CD4-positive, alpha-beta T cell (primary cell): ENCODE results near the gene ANKRD40. TPM values are rescaled to one million over a fixed set of nuclear protein-coding genes. Genes with fewer than 3 reads are reported as not detected.

Experiments
- ATAC-seq: fragments of 200-7000 bp; cut with Tn5 transposase; one replicate; pipeline ENCODE4 v1.10.0; 2022; ENCODE audit warnings: mild to moderate bottlenecking; ENCODE audit not compliant: poor library complexity
- CTCF ChIA-PET: fragments of 350-600 bp; sonication (Branson Sonifier 250); formaldehyde crosslinking; loops from one replicate; lab custom pipeline; 2021; ENCODE audit warnings: antibody characterized with exemption, inconsistent platforms; lab: Charles Lee
- POLR2A ChIA-PET: fragments of 350-600 bp; sonication (Branson Sonifier 250); formaldehyde crosslinking; loops from one replicate; lab custom pipeline; 2021; ENCODE audit warnings: antibody characterized with exemption, inconsistent platforms; lab: Charles Lee
- DNase-seq, 14 experiments: peaks; one replicate each; pipeline ENCODE4 v3.0.0-alpha.2; 2013 to 2020; ENCODE audit warnings: mixed read lengths in 2 of 14
- H3K27ac ChIP-seq, 2 donors: one replicate each; pipeline versions ENCODE4 v1.5.1 to v1.7.0; 2013; ENCODE audit warnings: low read length in 2 of 2, low read depth in 1 of 2, mild to moderate bottlenecking in 1 of 2
- H3K27me3 ChIP-seq, 2 experiments: 1 replicate in 1 of 2; 2 replicates in 1 of 2; pipeline versions ENCODE4 v1.6.1 to v1.7.0; 2013; ENCODE audit warnings: low read length in 2 of 2, control low read depth in 1 of 2, mild to moderate bottlenecking in 1 of 2, moderate library complexity in 1 of 2; ENCODE audit not compliant: insufficient read depth in 2 of 2, control insufficient read depth in 1 of 2
- H3K36me3 ChIP-seq: one replicate; pipeline ENCODE4 v1.6.1; 2013; ENCODE audit warnings: low read length, control low read depth; ENCODE audit not compliant: insufficient read depth
- H3K4me1 ChIP-seq: one replicate; pipeline ENCODE4 v1.6.1; 2013; ENCODE audit warnings: low read length, control low read depth; ENCODE audit not compliant: insufficient read depth
- H3K4me3 ChIP-seq: one replicate; pipeline ENCODE4 v1.5.1; 2013; ENCODE audit warnings: mild to moderate bottlenecking, low read length, moderate library complexity
- H3K9me3 ChIP-seq, 2 experiments: 1 replicate in 1 of 2; 2 replicates in 1 of 2; pipeline versions ENCODE4 v1.6.1 to v1.7.0; 2013; ENCODE audit warnings: low read length in 2 of 2, mild to moderate bottlenecking in 2 of 2, control low read depth in 1 of 2, moderate library complexity in 1 of 2; ENCODE audit not compliant: control insufficient read depth in 1 of 2, insufficient read depth in 1 of 2
- H3K27ac Mint-ChIP-seq: one replicate; pipeline ENCODE4 v1.8.0; 2020; ENCODE audit warnings: mixed read lengths
- H3K27me3 Mint-ChIP-seq: one replicate; pipeline ENCODE4 v1.8.0; 2021; ENCODE audit warnings: mixed read lengths
- H3K36me3 Mint-ChIP-seq: one replicate; pipeline ENCODE4 v1.8.0; 2021; ENCODE audit warnings: low read depth, mixed read lengths
- H3K4me1 Mint-ChIP-seq: one replicate; pipeline ENCODE4 v1.8.0; 2021; ENCODE audit warnings: low read depth, mixed read lengths
- H3K4me3 Mint-ChIP-seq: one replicate; pipeline ENCODE4 v1.8.0; 2020; ENCODE audit warnings: mild to moderate bottlenecking, mixed read lengths
- H3K9me3 Mint-ChIP-seq: one replicate; pipeline ENCODE4 v1.8.0; 2020; ENCODE audit warnings: mixed read lengths
- intact Hi-C, 2 experiments: fragments of 100-400 bp; cut with DNase I in 1 of 2; cut with micrococcal nuclease in 1 of 2; formaldehyde crosslinking; loops; one replicate each; pipeline versions ENCODE4 v1.15.1 to v1.9.0; 2023 to 2025; cut with DNase I, micrococcal nuclease
- total RNA-seq, 174 experiments: library from RNA in 2 of 174; stranded (reverse) in 2 of 174; gene quantifications; one replicate each; pipeline ENCODE4 v1.2.3 and lab custom pipeline; 2021 to 2026
- TF ChIP-seq, protein P1 (sequence below): fragments of 200-600 bp; IDR thresholded peaks from one replicate; pipeline ENCODE4 v1.8.0; 2022; ENCODE audit warnings: antibody characterized with exemption, mild to moderate bottlenecking

The ANKRD40 gene
- total RNA-seq, 2 experiments from 2014 or later = 22.8 to 24.0 TPM

DNA sequence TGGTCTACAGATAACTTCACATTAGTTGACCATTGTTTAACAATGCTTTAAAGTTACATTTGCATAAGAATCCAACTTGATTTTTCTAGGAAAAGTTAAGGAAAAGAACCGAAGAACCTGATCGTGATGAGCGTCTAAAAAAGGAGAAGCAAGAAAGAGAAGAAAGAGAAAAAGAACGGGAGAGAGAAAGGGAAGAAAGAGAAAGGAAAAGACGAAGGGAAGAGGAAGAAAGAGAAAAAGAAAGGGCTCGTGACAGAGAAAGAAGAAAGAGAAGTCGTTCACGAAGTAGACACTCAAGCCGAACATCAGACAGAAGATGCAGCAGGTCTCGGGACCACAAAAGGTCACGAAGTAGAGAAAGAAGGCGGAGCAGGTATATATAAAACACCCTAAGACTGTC lies 37.9 kb upstream of the ANKRD40 start:
- H3K36me3 ChIP-seq = peaks cover 94% of the 10 kb centered on the region
- Mint-ChIP-seq H3K4me1 (peaks cover 5% of the 10 kb centered on the region), H3K4me3 (no peak overlapping the region), H3K9me3 (no peaks in the 10 kb centered on the region), H3K27ac (no peak overlapping the region), H3K27me3 (no peaks in the 10 kb centered on the region), H3K36me3 (peaks cover 98% of the 10 kb centered on the region)
- no peaks in the 10 kb centered on the region for H3K4me1 ChIP-seq
- no peaks in the 10 kb centered on the region for H3K9me3 ChIP-seq
- ATAC-seq (no peak), DNase-seq (no peak)
- TF ChIP-seq, protein P1, sequence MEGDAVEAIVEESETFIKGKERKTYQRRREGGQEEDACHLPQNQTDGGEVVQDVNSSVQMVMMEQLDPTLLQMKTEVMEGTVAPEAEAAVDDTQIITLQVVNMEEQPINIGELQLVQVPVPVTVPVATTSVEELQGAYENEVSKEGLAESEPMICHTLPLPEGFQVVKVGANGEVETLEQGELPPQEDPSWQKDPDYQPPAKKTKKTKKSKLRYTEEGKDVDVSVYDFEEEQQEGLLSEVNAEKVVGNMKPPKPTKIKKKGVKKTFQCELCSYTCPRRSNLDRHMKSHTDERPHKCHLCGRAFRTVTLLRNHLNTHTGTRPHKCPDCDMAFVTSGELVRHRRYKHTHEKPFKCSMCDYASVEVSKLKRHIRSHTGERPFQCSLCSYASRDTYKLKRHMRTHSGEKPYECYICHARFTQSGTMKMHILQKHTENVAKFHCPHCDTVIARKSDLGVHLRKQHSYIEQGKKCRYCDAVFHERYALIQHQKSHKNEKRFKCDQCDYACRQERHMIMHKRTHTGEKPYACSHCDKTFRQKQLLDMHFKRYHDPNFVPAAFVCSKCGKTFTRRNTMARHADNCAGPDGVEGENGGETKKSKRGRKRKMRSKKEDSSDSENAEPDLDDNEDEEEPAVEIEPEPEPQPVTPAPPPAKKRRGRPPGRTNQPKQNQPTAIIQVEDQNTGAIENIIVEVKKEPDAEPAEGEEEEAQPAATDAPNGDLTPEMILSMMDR = no peak
- intact Hi-C loops = no loop called here
- H3K4me3 ChIP-seq = no peak overlapping the region
- no peaks in the 10 kb centered on the region for H3K27me3 ChIP-seq
- ChIA-PET CTCF (no interaction called here), POLR2A (no interaction called here)
- no peak overlapping the region for H3K27ac ChIP-seq

DNA sequence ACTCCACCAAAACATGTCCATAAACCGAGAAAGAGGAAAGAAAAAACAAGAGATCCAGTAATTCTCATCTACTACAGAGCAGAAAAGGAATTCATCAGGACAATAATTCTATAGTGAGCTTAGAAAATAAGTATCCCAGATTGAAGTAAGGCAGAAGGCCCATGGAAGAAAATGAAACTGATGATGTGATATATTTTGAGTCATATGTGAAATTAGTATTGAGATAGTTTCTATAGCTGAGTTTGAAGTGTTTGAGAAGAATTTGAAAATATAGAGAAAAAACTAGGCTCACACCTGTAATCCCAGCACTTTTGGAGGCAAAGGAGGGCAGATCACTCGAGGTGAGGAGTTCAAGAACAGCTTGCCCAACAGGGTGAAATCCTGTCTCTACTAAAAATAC lies 31.4 kb upstream of the ANKRD40 start:
- Histone ChIP-seq H3K27me3 (no peaks in the 10 kb centered on the region), H3K4me3 (no peak overlapping the region), H3K36me3 (peaks cover 66% of the 10 kb centered on the region), H3K4me1 (peaks cover 15% of the 10 kb centered on the region), H3K9me3 (no peaks in the 10 kb centered on the region), H3K27ac (no peak overlapping the region)
- Mint-ChIP-seq H3K36me3 (peaks cover 88% of the 10 kb centered on the region), H3K4me3 (no peak overlapping the region), H3K27ac (no peak overlapping the region), H3K27me3 (no peaks in the 10 kb centered on the region), H3K9me3 (no peaks in the 10 kb centered on the region), H3K4me1 (peaks cover 41% of the 10 kb centered on the region)
- POLR2A ChIA-PET = interaction anchor here (2.8 kb wide), 1 partner anchor 20 kb away, joined by 7 read pairs; the partner anchor contains the start of gene LUC7L3
- TF ChIP-seq, protein P1 = no peak
- DNase-seq = no peak
- intact Hi-C loops = no loop called here
- no peak for ATAC-seq
- CTCF ChIA-PET = no interaction called here

DNA sequence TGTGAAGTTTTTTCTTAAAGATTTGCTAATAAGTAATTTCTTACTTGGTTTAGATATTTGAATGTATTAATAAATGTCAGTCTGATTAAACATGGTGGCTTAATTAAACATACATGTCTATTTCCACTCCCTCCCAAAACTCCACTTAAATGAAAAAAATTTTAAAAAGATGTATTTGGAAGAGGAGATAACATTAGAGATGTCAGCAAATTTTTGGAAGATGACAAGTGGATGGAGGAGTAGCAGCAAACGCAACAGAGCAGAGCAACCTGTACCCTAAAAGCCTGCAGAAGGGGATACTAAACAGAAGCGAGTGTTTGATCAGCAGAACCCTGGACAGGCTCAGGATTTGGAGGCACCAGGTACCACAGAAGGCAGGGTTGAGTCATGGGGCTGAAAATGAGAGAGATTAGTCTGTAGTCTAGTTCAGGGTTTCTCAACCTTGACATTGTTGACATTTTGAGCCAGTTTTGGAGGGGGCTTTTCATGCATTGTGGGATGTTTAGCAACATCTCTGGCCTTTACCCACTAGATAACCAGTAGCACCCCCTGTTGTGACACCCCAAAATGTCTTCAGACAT lies 29.5 kb upstream of the ANKRD40 start:
- ATAC-seq (no peak), DNase-seq (no peak)
- H3K4me1 ChIP-seq = peaks cover 22% of the 10 kb centered on the region
- POLR2A ChIA-PET = no interaction called here
- H3K27ac Mint-ChIP-seq = peak overlapping the region; percentile 24
- CTCF ChIA-PET = no interaction called here
- TF ChIP-seq, protein P1 = no peak
- no peak overlapping the region for H3K4me3 Mint-ChIP-seq
- no peaks in the 10 kb centered on the region for H3K27me3 ChIP-seq
- H3K9me3 Mint-ChIP-seq = no peaks in the 10 kb centered on the region
- H3K27me3 Mint-ChIP-seq = no peaks in the 10 kb centered on the region
- peaks cover 53% of the 10 kb centered on the region for H3K36me3 ChIP-seq
- H3K36me3 Mint-ChIP-seq = peaks cover 69% of the 10 kb centered on the region
- H3K4me1 Mint-ChIP-seq = peaks cover 51% of the 10 kb centered on the region
- no peak overlapping the region for H3K27ac ChIP-seq
- no peaks in the 10 kb centered on the region for H3K9me3 ChIP-seq
- intact Hi-C loops = no loop called here
- H3K4me3 ChIP-seq = no peak overlapping the region
